B cell (primary cell): ENCODE measurements around the gene CCNG1. TPM values are rescaled to one million over a fixed set of nuclear protein-coding genes. Genes with fewer than 3 reads are reported as not detected.

Experiments used
- ATAC-seq: fragments of 200-7000 bp; cut with Tn5 transposase; one replicate; pipeline ENCODE4 v1.10.0; 2021; ENCODE audit warnings: low read depth, mild to moderate bottlenecking, moderate number of reproducible peaks, moderate library complexity
- CTCF ChIA-PET: fragments of 350-600 bp; sonication (Branson Sonifier 250); formaldehyde crosslinking; loops from one replicate; lab custom pipeline; 2021; ENCODE audit warnings: antibody characterized with exemption, inconsistent platforms; lab: Charles Lee
- POLR2A ChIA-PET: fragments of 350-600 bp; sonication (Branson Sonifier 250); formaldehyde crosslinking; loops from one replicate; lab custom pipeline; 2021; ENCODE audit warnings: antibody characterized with exemption; lab: Charles Lee
- DNase-seq: peaks from one replicate; pipeline ENCODE4 v3.0.0; 2013
- H2AFZ ChIP-seq: 2 replicates; pipeline ENCODE4 v1.6.1; 2012; ENCODE audit warnings: mild to moderate bottlenecking, low read depth, low read length; ENCODE audit not compliant: insufficient read depth, poor library complexity, severe bottlenecking
- H3K27ac ChIP-seq, 2 donors: 1 replicate in 1 of 2; 2 replicates in 1 of 2; pipeline ENCODE4 v1.5.1; 2012 to 2013; ENCODE audit warnings: low read length in 2 of 2, mild to moderate bottlenecking in 2 of 2, moderate library complexity in 1 of 2
- H3K27me3 ChIP-seq, 4 experiments: fragments of 200-600 bp in 1 of 4; sonication (generic) in 1 of 4; replicated peaks in 1 of 4; 1 replicate in 2 of 4; 2 replicates in 2 of 4; pipeline versions ENCODE4 v1.6.1 to v1.7.0; 2013 to 2016; ENCODE audit warnings: low read length in 3 of 4, mild to moderate bottlenecking in 2 of 4, mixed read lengths in 1 of 4, moderate library complexity in 1 of 4; ENCODE audit not compliant: insufficient read depth in 4 of 4, control insufficient read depth in 3 of 4; ENCODE audit errors: control extremely low read depth in 1 of 4
- H3K36me3 ChIP-seq, 2 experiments: replicated peaks in 1 of 2; 1 replicate in 1 of 2; 2 replicates in 1 of 2; pipeline versions ENCODE4 v1.6.1 to v1.7.1; 2013; ENCODE audit warnings: low read length in 1 of 2; ENCODE audit not compliant: insufficient read depth in 2 of 2, control insufficient read depth in 1 of 2; ENCODE audit errors: control extremely low read depth in 1 of 2, extremely low read depth in 1 of 2
- H3K4me1 ChIP-seq, 2 donors: fragments of 200-600 bp in 1 of 2; sonication (generic) in 1 of 2; 1 replicate in 1 of 2; 2 replicates in 1 of 2; pipeline versions ENCODE4 v1.5.1 to v1.6.1; 2013 to 2017; ENCODE audit warnings: low read length in 2 of 2; ENCODE audit not compliant: control insufficient read depth in 2 of 2, insufficient read depth in 2 of 2
- H3K4me2 ChIP-seq: replicated peaks from 2 replicates; pipeline ENCODE3; 2012; ENCODE audit warnings: mild to moderate bottlenecking, low read depth, low read length; ENCODE audit not compliant: poor library complexity, severe bottlenecking
- H3K4me3 ChIP-seq, 5 experiments: fragments of 200-600 bp in 1 of 5; sonication (generic) in 1 of 5; 1 replicate in 3 of 5; 2 replicates in 2 of 5; pipeline versions ENCODE4 v1.5.1 to v1.7.0; 2011 to 2016; ENCODE audit warnings: low read length in 4 of 5, mild to moderate bottlenecking in 4 of 5, low read depth in 2 of 5, control low read depth in 1 of 5, moderate library complexity in 1 of 5; ENCODE audit not compliant: insufficient read depth in 1 of 5; ENCODE audit errors: control extremely low read depth in 1 of 5, extremely low read depth in 1 of 5
- H3K79me2 ChIP-seq: fragments of 200-600 bp; sonication (generic); one replicate; pipeline ENCODE4 v1.6.0; 2016; ENCODE audit warnings: low read length; ENCODE audit not compliant: control insufficient read depth, insufficient read depth
- H3K9ac ChIP-seq: fragments of 200-600 bp; sonication (generic); 2 replicates; pipeline ENCODE4 v1.6.1; 2017; ENCODE audit warnings: mild to moderate bottlenecking, low read length, moderate library complexity
- H3K9me3 ChIP-seq, 3 donors: one replicate each; pipeline versions ENCODE4 v1.6.1 to v1.7.1; 2013; ENCODE audit warnings: low read length in 2 of 3; ENCODE audit not compliant: control insufficient read depth in 2 of 3, insufficient read depth in 1 of 3; ENCODE audit errors: control extremely low read depth in 1 of 3
- H4K20me1 ChIP-seq: 2 replicates; pipeline ENCODE4 v1.6.0; 2012; ENCODE audit warnings: mild to moderate bottlenecking, low read length; ENCODE audit not compliant: insufficient read depth, control insufficient read depth, poor library complexity, severe bottlenecking
- H3K27ac Mint-ChIP-seq: one replicate; pipeline ENCODE4 v1.8.0; 2021; ENCODE audit warnings: mixed read lengths
- H3K27me3 Mint-ChIP-seq: one replicate; pipeline ENCODE4 v1.8.0; 2021; ENCODE audit warnings: mixed read lengths
- H3K4me1 Mint-ChIP-seq: one replicate; pipeline ENCODE4 v1.8.0; 2021; ENCODE audit warnings: mixed read lengths
- H3K4me3 Mint-ChIP-seq: one replicate; pipeline ENCODE4 v1.8.0; 2021; ENCODE audit warnings: mixed read lengths
- H3K9me3 Mint-ChIP-seq: one replicate; pipeline ENCODE4 v1.8.0; 2022; ENCODE audit warnings: mixed read lengths; ENCODE audit not compliant: insufficient read depth
- EZH2 ChIP-seq: IDR thresholded peaks from 2 replicates; pipeline ENCODE4 v1.6.1; 2012; ENCODE audit warnings: borderline replicate concordance, low read depth, mild to moderate bottlenecking, moderate library complexity, low read length; ENCODE audit not compliant: insufficient read depth, poor library complexity, severe bottlenecking
- WGBS: methylation state at CpG from one replicate; pipeline ENCODE4 v1.1.5; 2013; ENCODE audit warnings: missing lambda C conversion rate; ENCODE audit not compliant: insufficient coverage; 5-methylcytosine and 5-hydroxymethylcytosine counted together
- intact Hi-C: fragments of 100-400 bp; cut with micrococcal nuclease; formaldehyde crosslinking; loops from one replicate; pipeline ENCODE4 v1.10.0; 2022
- polyA plus RNA-seq: library from polyadenylated mRNA; depleted of rRNA; stranded (reverse); fragments of >200 nt; gene quantifications from 2 replicates; pipeline ENCODE4 v1.2.3, GENCODE V29; 2012
- total RNA-seq, 2 donors: library from RNA; stranded (reverse); fragments of 120-200 nt in 1 of 2; gene quantifications; 1 replicate in 1 of 2; 2 replicates in 1 of 2; pipeline versions ENCODE4 v1.2.3 to v1.2.4, GENCODE V29; 2013 to 2022
- TF ChIP-seq, protein P1 (sequence below): fragments of 200-600 bp; IDR thresholded peaks from one replicate; pipeline ENCODE4 v1.8.0; 2022; ENCODE audit warnings: antibody characterized with exemption, mild to moderate bottlenecking

Gene CCNG1
- total and polyA plus RNA-seq, 2 donors (not counting 1 experiment from before 2014, with no cell fraction given), result 29.0 to 80.1 TPM

DNA sequence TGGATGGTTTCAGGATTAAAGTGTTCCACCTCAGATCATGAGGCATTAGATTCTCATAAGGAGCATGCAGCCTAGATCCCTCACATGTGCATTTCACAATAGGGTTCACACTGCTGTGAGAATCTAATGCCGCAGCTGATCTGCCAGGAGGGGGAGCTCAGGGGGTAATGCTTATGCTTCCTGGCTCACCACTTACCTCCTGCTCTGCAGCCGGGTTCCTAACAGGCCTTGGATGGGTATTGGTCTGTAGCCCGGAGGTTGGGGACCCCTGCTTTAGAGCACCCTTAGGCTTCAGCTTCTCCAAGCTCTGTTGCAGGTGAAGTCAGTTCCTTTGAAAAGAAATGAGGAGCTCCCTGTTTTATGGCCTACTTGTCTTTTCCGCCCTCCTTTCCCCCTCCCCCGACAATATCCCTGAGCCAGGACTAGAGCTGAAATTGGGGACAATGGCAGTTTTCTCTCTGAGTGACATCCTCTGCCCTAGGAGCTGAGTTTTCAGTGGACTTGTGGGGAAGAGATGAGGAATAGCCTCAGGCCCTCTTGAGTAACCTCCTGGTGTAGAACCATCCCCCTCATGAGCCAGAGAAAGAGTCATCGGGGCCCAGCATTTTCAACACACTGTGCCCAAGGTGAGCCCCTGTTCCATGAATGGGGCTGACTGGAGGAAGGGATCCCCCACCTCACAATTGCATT is 51.8 kb downstream of the CCNG1 start:
- Histone ChIP-seq H2AFZ (no peak overlapping the region), H4K20me1 (no peaks in the 10 kb centered on the region), H3K4me1 (no peaks in the 10 kb centered on the region), H3K9ac (no peak overlapping the region), H3K27ac (no peak overlapping the region), H3K4me2 (no peak overlapping the region), H3K27me3 (no peaks in the 10 kb centered on the region), H3K9me3 (no peaks in the 10 kb centered on the region), H3K4me3 (no peak overlapping the region), H3K79me2 (no peaks in the 10 kb centered on the region), H3K36me3 (no peaks in the 10 kb centered on the region)
- TF ChIP-seq, protein P1, sequence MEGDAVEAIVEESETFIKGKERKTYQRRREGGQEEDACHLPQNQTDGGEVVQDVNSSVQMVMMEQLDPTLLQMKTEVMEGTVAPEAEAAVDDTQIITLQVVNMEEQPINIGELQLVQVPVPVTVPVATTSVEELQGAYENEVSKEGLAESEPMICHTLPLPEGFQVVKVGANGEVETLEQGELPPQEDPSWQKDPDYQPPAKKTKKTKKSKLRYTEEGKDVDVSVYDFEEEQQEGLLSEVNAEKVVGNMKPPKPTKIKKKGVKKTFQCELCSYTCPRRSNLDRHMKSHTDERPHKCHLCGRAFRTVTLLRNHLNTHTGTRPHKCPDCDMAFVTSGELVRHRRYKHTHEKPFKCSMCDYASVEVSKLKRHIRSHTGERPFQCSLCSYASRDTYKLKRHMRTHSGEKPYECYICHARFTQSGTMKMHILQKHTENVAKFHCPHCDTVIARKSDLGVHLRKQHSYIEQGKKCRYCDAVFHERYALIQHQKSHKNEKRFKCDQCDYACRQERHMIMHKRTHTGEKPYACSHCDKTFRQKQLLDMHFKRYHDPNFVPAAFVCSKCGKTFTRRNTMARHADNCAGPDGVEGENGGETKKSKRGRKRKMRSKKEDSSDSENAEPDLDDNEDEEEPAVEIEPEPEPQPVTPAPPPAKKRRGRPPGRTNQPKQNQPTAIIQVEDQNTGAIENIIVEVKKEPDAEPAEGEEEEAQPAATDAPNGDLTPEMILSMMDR, result no peak
- TF ChIP-seq EZH2, result no peak
- Mint-ChIP-seq H3K27me3 (no peaks in the 10 kb centered on the region), H3K9me3 (no peaks in the 10 kb centered on the region), H3K4me3 (no peak overlapping the region), H3K27ac (no peak overlapping the region), H3K4me1 (no peaks in the 10 kb centered on the region)
- 87% methylated on average over 3 of the region's 6 CpGs for WGBS
- ATAC-seq (no peak), DNase-seq (no peak)
- CTCF ChIA-PET, result interaction anchor here (0.9 to 2.4 kb wide), 4 partner anchors 9 to 72 kb away, joined by 3 to 9 read pairs (median 4); no protein-coding TSS in a partner anchor
- intact Hi-C loops, result no loop called here
- POLR2A ChIA-PET, result no interaction called here

DNA sequence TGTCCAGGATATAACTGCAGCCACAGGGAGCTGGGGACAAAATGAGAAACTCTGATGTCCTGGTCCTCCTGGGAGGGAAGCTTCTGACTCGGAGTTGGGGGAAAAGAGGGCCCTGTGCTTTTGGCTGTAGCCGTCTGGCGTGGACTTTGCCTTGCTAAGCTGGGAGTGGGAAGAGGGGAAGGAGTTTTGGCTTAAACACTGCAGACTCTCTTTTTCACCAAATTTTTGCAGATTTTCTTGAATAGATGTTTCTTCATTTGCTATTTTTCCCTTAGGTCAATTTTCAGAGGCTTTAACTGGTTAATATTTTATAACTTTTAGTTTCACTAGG is 52.3 kb downstream of the CCNG1 start:
- H3K27ac ChIP-seq, result no peak overlapping the region
- no peaks in the 10 kb centered on the region for H3K79me2 ChIP-seq
- H3K9ac ChIP-seq, result no peak overlapping the region
- H3K4me2 ChIP-seq, result no peak overlapping the region
- ATAC-seq (no peak), DNase-seq (no peak)
- TF ChIP-seq, protein P1, result no peak
- no peak for TF ChIP-seq EZH2
- intact Hi-C loops, result no loop called here
- H3K27me3 Mint-ChIP-seq, result no peaks in the 10 kb centered on the region
- no peaks in the 10 kb centered on the region for H3K27me3 ChIP-seq
- no peak overlapping the region for H3K4me3 Mint-ChIP-seq
- no peaks in the 10 kb centered on the region for H3K9me3 Mint-ChIP-seq
- CTCF ChIA-PET, result interaction anchor here (1.1 to 2.4 kb wide), 3 partner anchors 13 to 72 kb away, joined by 3 to 9 read pairs (median 4); no protein-coding TSS in a partner anchor
- H3K4me3 ChIP-seq, result no peak overlapping the region
- H3K4me1 ChIP-seq, result no peaks in the 10 kb centered on the region
- no peaks in the 10 kb centered on the region for H4K20me1 ChIP-seq
- no peaks in the 10 kb centered on the region for H3K36me3 ChIP-seq
- no peak overlapping the region for H3K27ac Mint-ChIP-seq
- H3K9me3 ChIP-seq, result no peaks in the 10 kb centered on the region
- H3K4me1 Mint-ChIP-seq, result no peaks in the 10 kb centered on the region
- H2AFZ ChIP-seq, result no peak overlapping the region
- whole genome bisulfite sequencing, result 100% methylated on average over 1 of the region's 3 CpGs
- POLR2A ChIA-PET, result no interaction called here
